ENCODE results near the gene SLC12A3.

The SLC12A3 gene

DNA sequence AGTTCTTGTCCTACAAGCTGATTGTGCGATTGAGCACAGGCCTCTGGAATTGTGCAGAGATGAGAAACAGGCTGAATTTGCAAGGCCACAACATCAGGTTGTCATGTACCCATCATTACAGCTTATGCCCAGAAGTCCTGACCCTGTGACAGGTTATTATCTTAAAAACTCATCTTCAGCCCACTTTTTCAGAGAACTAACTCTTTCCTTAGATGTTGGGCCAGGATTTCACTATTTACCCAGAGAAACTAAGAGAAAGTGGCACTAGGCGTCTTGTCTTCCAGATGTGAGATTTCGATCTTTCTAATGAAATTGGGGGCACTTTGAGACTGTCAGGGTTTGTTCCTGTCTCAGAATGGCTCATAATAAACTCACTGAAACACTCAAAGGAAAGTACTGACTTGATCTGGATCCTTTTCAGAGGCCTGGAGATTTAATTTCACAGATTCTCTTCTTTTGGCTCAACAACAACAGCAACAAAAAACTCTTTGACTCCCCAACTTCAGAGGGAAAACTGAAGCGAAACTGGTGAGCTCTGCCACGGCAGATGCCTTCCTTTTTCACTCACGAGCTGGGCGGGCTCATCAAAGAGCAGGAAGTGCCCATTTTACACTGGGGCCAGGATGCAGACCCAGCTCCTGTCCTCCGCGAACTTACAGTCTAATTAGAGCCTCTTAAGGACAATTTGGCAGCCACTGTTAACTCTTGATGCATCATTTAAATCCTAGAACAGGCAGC, 17.7 kb upstream of the SLC12A3 start:
- no peak for DNase-seq (ENCODE audit: low read depth)
- TF ChIP-seq CTCF (IDR thresholded peaks at IDR 0.05; ENCODE audit: low read depth, low read length, missing control alignments) = no peak
- no peak overlapping the region for H3K4me3 ChIP-seq (ENCODE audit: low read depth, low read length)

- H3K4me3 ChIP-seq (ENCODE audit: low read depth, low read length) = no peak overlapping the region
- DNase-seq (ENCODE audit: low read depth) = no peak
- no peak for TF ChIP-seq CTCF (IDR thresholded peaks at IDR 0.05; ENCODE audit: low read depth, low read length, missing control alignments)
These were observed 16.7 kb upstream of the SLC12A3 start for GRCh38 chr16:56848029-56848936.

- no peak for TF ChIP-seq CTCF (IDR thresholded peaks at IDR 0.05; ENCODE audit: low read depth, low read length, missing control alignments)
- H3K4me3 ChIP-seq (ENCODE audit: low read depth, low read length) = no peak overlapping the region
- DNase-seq (ENCODE audit: low read depth) = no peak
These were observed 15.9 kb upstream of the SLC12A3 start for GRCh38 chr16:56848955-56849689.

GRCh38 chr16:56849690-56850680, 15.0 kb upstream of the SLC12A3 start:
- DNase-seq (ENCODE audit: low read depth) = no peak
- no peak for TF ChIP-seq CTCF (IDR thresholded peaks at IDR 0.05; ENCODE audit: low read depth, low read length, missing control alignments)

GRCh38 chr16:56851671-56852400, 13.2 kb upstream of the SLC12A3 start:
- DNase-seq (ENCODE audit: low read depth) = no peak
- H3K4me3 ChIP-seq (ENCODE audit: low read depth, low read length) = no peak overlapping the region
- peak; percentile 56 for TF ChIP-seq CTCF (IDR thresholded peaks at IDR 0.05; ENCODE audit: low read depth, low read length, missing control alignments)

More at GRCh38 chr16:56849690-56850680, 15.0 kb upstream of the SLC12A3 start:
- no peak overlapping the region for H3K4me3 ChIP-seq (ENCODE audit: low read depth, low read length)
